H9 (cell line): ENCODE results near the gene IL16. TPM values are rescaled to one million over a fixed set of nuclear protein-coding genes. Genes with fewer than 3 reads are reported as not detected.

Experiments
- DNase-seq: peaks from one replicate; pipeline ENCODE4 v3.0.0-alpha.2; 2017
- H2AFZ ChIP-seq: one replicate; pipeline ENCODE4 v1.6.1; 2013; ENCODE audit warnings: mild to moderate bottlenecking, low read length, control low read depth, moderate library complexity
- H2AK5ac ChIP-seq: 2 replicates; pipeline ENCODE4 v1.6.1; 2013; ENCODE audit warnings: low read length, control low read depth, mixed read lengths; ENCODE audit not compliant: insufficient read length
- H2BK120ac ChIP-seq: one replicate; pipeline ENCODE4 v1.6.1; 2013; ENCODE audit warnings: low read depth, mild to moderate bottlenecking, low read length, control low read depth, inconsistent platforms; ENCODE audit not compliant: poor library complexity, severe bottlenecking
- H2BK12ac ChIP-seq: 2 replicates; pipeline ENCODE4 v1.6.1; 2013; ENCODE audit warnings: low read length, control low read depth, mixed read lengths, low read depth; ENCODE audit not compliant: insufficient read length
- H2BK15ac ChIP-seq: 2 replicates; pipeline ENCODE4 v1.6.1; 2013; ENCODE audit warnings: low read depth, low read length, control low read depth
- H2BK20ac ChIP-seq: one replicate; pipeline ENCODE4 v1.6.1; 2013; ENCODE audit warnings: low read depth, mild to moderate bottlenecking, low read length, control low read depth, inconsistent platforms; ENCODE audit not compliant: poor library complexity, severe bottlenecking
- H2BK5ac ChIP-seq: 2 replicates; pipeline ENCODE4 v1.6.1; 2013; ENCODE audit warnings: low read length, control low read depth, mixed read lengths; ENCODE audit not compliant: insufficient read length
- H3K14ac ChIP-seq: 2 replicates; pipeline ENCODE4 v1.6.1; 2013; ENCODE audit warnings: low read length, control low read depth; ENCODE audit not compliant: insufficient read depth
- H3K18ac ChIP-seq: 2 replicates; pipeline ENCODE4 v1.6.1; 2013; ENCODE audit warnings: low read depth, mild to moderate bottlenecking, mixed read lengths, low read length, control low read depth; ENCODE audit not compliant: insufficient read length
- H3K23ac ChIP-seq: 2 replicates; pipeline ENCODE4 v1.6.1; 2013; ENCODE audit warnings: low read length, control low read depth, mixed read lengths, low read depth; ENCODE audit not compliant: insufficient read length
- H3K23me2 ChIP-seq: 2 replicates; pipeline ENCODE4 v1.6.1; 2013; ENCODE audit warnings: low read depth, mild to moderate bottlenecking, mixed read lengths, low read length, control low read depth; ENCODE audit not compliant: insufficient read length, poor library complexity, severe bottlenecking
- H3K27ac ChIP-seq: 2 replicates; pipeline ENCODE4 v1.5.1; 2013; ENCODE audit warnings: low read length, control low read depth, mixed read lengths, low read depth; ENCODE audit not compliant: insufficient read length
- H3K27me3 ChIP-seq: 2 replicates; pipeline ENCODE4 v1.6.1; 2013; ENCODE audit warnings: low read length, control low read depth, inconsistent platforms; ENCODE audit not compliant: insufficient read depth
- H3K4ac ChIP-seq: 2 replicates; pipeline ENCODE4 v1.6.1; 2013; ENCODE audit warnings: low read depth, mild to moderate bottlenecking, control low read depth, inconsistent platforms, low read length, moderate library complexity
- H3K4me1 ChIP-seq: 2 replicates; pipeline ENCODE4 v1.6.1; 2013; ENCODE audit warnings: low read length, control low read depth, inconsistent platforms; ENCODE audit not compliant: insufficient read depth
- H3K4me2 ChIP-seq: 2 replicates; pipeline ENCODE4 v1.6.1; 2013; ENCODE audit warnings: low read length, control low read depth, mixed read lengths; ENCODE audit not compliant: insufficient read length, insufficient read depth
- H3K56ac ChIP-seq: 2 replicates; pipeline ENCODE4 v1.6.1; 2013; ENCODE audit warnings: low read depth, mild to moderate bottlenecking, mixed read lengths, low read length, control low read depth; ENCODE audit not compliant: insufficient read length
- H3K79me1 ChIP-seq: 2 replicates; pipeline ENCODE4 v1.6.1; 2013; ENCODE audit warnings: low read depth, mild to moderate bottlenecking, moderate library complexity, low read length, control low read depth, inconsistent platforms; ENCODE audit not compliant: insufficient read depth, poor library complexity, severe bottlenecking
- H3K79me2 ChIP-seq: 2 replicates; pipeline ENCODE4 v1.6.1; 2013; ENCODE audit warnings: low read length, control low read depth, inconsistent platforms; ENCODE audit not compliant: insufficient read depth
- H3K9ac ChIP-seq: 2 replicates; pipeline ENCODE4 v1.6.1; 2013; ENCODE audit warnings: low read length, control low read depth, mixed read lengths; ENCODE audit not compliant: insufficient read length; ENCODE audit errors: extremely low read depth
- H3K9me3 ChIP-seq: one replicate; pipeline ENCODE4 v1.6.1; 2013; ENCODE audit warnings: low read depth, low read length, inconsistent platforms; ENCODE audit not compliant: control insufficient read depth
- H3T11ph ChIP-seq: one replicate; pipeline ENCODE4 v1.6.1; 2013; ENCODE audit warnings: mild to moderate bottlenecking, low read length, control low read depth, inconsistent platforms
- H4K20me1 ChIP-seq: one replicate; pipeline ENCODE4 v1.6.1; 2013; ENCODE audit not compliant: control insufficient read depth, insufficient read length, insufficient read depth
- H4K5ac ChIP-seq: 2 replicates; pipeline ENCODE4 v1.6.1; 2013; ENCODE audit warnings: low read depth, mild to moderate bottlenecking, mixed read lengths, low read length, control low read depth; ENCODE audit not compliant: insufficient read length
- H4K8ac ChIP-seq: replicated peaks from 2 replicates; pipeline ENCODE4 v1.6.1; 2013; ENCODE audit warnings: low read length, control low read depth, mixed read lengths, low read depth; ENCODE audit not compliant: insufficient read length
- H4K91ac ChIP-seq: 2 replicates; pipeline ENCODE4 v1.6.1; 2013; ENCODE audit warnings: low read depth, mild to moderate bottlenecking, moderate library complexity, mixed read lengths, low read length, control low read depth; ENCODE audit not compliant: insufficient read length
- H3K27ac Mint-ChIP-seq, 3 experiments: 2 replicates in 2 of 3; 3 replicates in 1 of 3; pipeline ENCODE4 v1.8.0; 2020 to 2021; ENCODE audit warnings: mixed read lengths in 3 of 3, mild to moderate bottlenecking in 1 of 3, moderate library complexity in 1 of 3
- H3K27me3 Mint-ChIP-seq: 2 replicates; pipeline ENCODE4 v1.8.0; 2021; ENCODE audit warnings: low read depth, mild to moderate bottlenecking, moderate library complexity, mixed read lengths
- H3K36me3 Mint-ChIP-seq, 3 experiments: 2 replicates in 2 of 3; 3 replicates in 1 of 3; pipeline ENCODE4 v1.8.0; 2020 to 2021; ENCODE audit warnings: low read depth in 3 of 3, mixed read lengths in 3 of 3; ENCODE audit not compliant: insufficient read depth in 1 of 3
- H3K4me1 Mint-ChIP-seq, 2 experiments: 2 replicates each; pipeline ENCODE4 v1.8.0; 2020; ENCODE audit warnings: mixed read lengths in 2 of 2
- H3K4me3 Mint-ChIP-seq, 2 experiments: 2 replicates in 1 of 2; 3 replicates in 1 of 2; pipeline ENCODE4 v1.8.0; 2020 to 2021; ENCODE audit warnings: mild to moderate bottlenecking in 2 of 2, mixed read lengths in 2 of 2, moderate library complexity in 1 of 2
- H3K9me3 Mint-ChIP-seq, 2 experiments: 2 replicates in 1 of 2; 3 replicates in 1 of 2; pipeline ENCODE4 v1.8.0; 2020; ENCODE audit warnings: mild to moderate bottlenecking in 2 of 2, mixed read lengths in 2 of 2, moderate library complexity in 1 of 2
- WGBS: extraction: QIAGEN DNeasy Blood & Tissue Kit; methylation state at CpG from one replicate; pipeline ENCODE4 v1.1.7; 2013; ENCODE audit warnings: missing lambda C conversion rate, low lambda C conversion rate, mixed read lengths; ENCODE audit not compliant: insufficient read length; ENCODE audit errors: extremely low coverage; 5-methylcytosine and 5-hydroxymethylcytosine counted together
- total RNA-seq: library from RNA; stranded (reverse); gene quantifications from 2 replicates; pipeline ENCODE4 v1.2.1, GENCODE V29; 2021
- TF ChIP-seq, protein P1 (sequence below): fragments of 200-600 bp; sonication (generic); conservative IDR thresholded peaks from 3 replicates; pipeline ENCODE4 v1.8.0; 2021; ENCODE audit warnings: antibody characterized with exemption, mild to moderate bottlenecking

IL16 gene
- total RNA-seq, 1 experiment from 2014 or later = 0.28 TPM

DNA sequence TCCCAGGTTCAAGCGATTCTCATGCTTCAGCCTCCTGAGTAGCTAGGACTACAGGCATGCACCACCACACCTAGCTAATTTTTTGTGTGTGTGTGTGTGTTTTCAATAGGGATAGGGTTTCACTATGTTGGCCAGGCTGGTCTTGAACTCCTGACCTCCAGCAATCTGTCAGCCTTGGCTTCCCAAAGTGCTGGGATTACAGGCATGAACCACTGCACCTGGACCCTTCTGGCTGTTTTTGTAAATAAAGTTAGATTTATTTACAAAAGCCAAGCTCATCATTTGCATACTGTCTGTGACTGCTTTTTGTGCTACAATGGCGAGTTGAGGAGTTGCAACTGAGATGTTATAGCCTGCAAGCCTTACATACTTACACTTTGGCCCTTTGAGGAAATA, 28.6 kb upstream of the IL16 start:
- H3K9me3 Mint-ChIP-seq = no peaks in the 10 kb centered on the region
- H2BK5ac ChIP-seq = no peak overlapping the region
- no peak overlapping the region for H3K56ac ChIP-seq
- H3K4me2 ChIP-seq = no peak overlapping the region
- no peaks in the 10 kb centered on the region for H3K23me2 ChIP-seq
- no peak overlapping the region for H2AFZ ChIP-seq
- no peak overlapping the region for H3K27ac Mint-ChIP-seq
- H3K9me3 ChIP-seq = no peaks in the 10 kb centered on the region
- TF ChIP-seq, protein P1, sequence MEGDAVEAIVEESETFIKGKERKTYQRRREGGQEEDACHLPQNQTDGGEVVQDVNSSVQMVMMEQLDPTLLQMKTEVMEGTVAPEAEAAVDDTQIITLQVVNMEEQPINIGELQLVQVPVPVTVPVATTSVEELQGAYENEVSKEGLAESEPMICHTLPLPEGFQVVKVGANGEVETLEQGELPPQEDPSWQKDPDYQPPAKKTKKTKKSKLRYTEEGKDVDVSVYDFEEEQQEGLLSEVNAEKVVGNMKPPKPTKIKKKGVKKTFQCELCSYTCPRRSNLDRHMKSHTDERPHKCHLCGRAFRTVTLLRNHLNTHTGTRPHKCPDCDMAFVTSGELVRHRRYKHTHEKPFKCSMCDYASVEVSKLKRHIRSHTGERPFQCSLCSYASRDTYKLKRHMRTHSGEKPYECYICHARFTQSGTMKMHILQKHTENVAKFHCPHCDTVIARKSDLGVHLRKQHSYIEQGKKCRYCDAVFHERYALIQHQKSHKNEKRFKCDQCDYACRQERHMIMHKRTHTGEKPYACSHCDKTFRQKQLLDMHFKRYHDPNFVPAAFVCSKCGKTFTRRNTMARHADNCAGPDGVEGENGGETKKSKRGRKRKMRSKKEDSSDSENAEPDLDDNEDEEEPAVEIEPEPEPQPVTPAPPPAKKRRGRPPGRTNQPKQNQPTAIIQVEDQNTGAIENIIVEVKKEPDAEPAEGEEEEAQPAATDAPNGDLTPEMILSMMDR = no peak
- no peak overlapping the region for H2AK5ac ChIP-seq
- H2BK12ac ChIP-seq = no peak overlapping the region
- no peaks in the 10 kb centered on the region for H3K79me1 ChIP-seq
- H4K8ac ChIP-seq = no peak overlapping the region
- H3K27me3 ChIP-seq = no peaks in the 10 kb centered on the region
- H3K9ac ChIP-seq = no peak overlapping the region
- H4K91ac ChIP-seq = no peak overlapping the region
- no peaks in the 10 kb centered on the region for H3K4me1 ChIP-seq
- H3K18ac ChIP-seq = no peak overlapping the region
- no peaks in the 10 kb centered on the region for H4K20me1 ChIP-seq
- no peak for DNase-seq
- H3K14ac ChIP-seq = no peak overlapping the region
- no peak overlapping the region for H3K23ac ChIP-seq
- no peak overlapping the region for H3K27ac ChIP-seq
- no peak overlapping the region for H2BK120ac ChIP-seq
- no peak overlapping the region for H2BK20ac ChIP-seq
- no peak overlapping the region for H3K4ac ChIP-seq
- no peak overlapping the region for H3K4me3 Mint-ChIP-seq
- no peak overlapping the region for H3T11ph ChIP-seq
- H3K4me1 Mint-ChIP-seq = no peaks in the 10 kb centered on the region
- H4K5ac ChIP-seq = no peak overlapping the region
- no peaks in the 10 kb centered on the region for H3K79me2 ChIP-seq
- H3K27me3 Mint-ChIP-seq = peaks cover 22% of the 10 kb centered on the region
- H3K36me3 Mint-ChIP-seq = no peaks in the 10 kb centered on the region
- no CpG with 5 or more reads among the region's 2 CpGs for WGBS
- H2BK15ac ChIP-seq = no peak overlapping the region
